HG03520 (cell line): ENCODE measurements around the gene PTPRF.
"Not testable (repeated sequence)": the region's sequence is repeated elsewhere in the genome, so short reads cannot be mapped to it uniquely, and the experiment has no call there.

Experiments
- ATAC-seq: cut with Tn5 transposase; IDR thresholded peaks from one replicate; pipeline ENCODE4 v1.9.1; 2021; ENCODE audit warnings: mild to moderate bottlenecking, moderate library complexity; ENCODE audit not compliant: unreplicated experiment

PTPRF gene

GRCh38 chr1:43536864-43537358 lies 6.2 kb downstream of the PTPRF start:
- no peak for ATAC-seq

GRCh38 chr1:43537423-43538142 lies 6.9 kb downstream of the PTPRF start:
- ATAC-seq, result no peak

- no peak for ATAC-seq
Observed at GRCh38 chr1:43538143-43538487, 7.4 kb downstream of the PTPRF start.

- ATAC-seq, result no peak
Observed at GRCh38 chr1:43538969-43539368, 8.3 kb downstream of the PTPRF start.

- no peak for ATAC-seq
Observed at GRCh38 chr1:43539726-43540434, 9.2 kb downstream of the PTPRF start.

- ATAC-seq, result no peak
Observed at GRCh38 chr1:43540653-43541071, 10.0 kb downstream of the PTPRF start.

GRCh38 chr1:43541141-43541540 lies 10.5 kb downstream of the PTPRF start:
- ATAC-seq, result no peak

GRCh38 chr1:43541721-43542401 lies 11.2 kb downstream of the PTPRF start:
- no peak for ATAC-seq

GRCh38 chr1:43542527-43543458 lies 12.1 kb downstream of the PTPRF start:
- ATAC-seq, result no peak

GRCh38 chr1:43543567-43543966 lies 12.9 kb downstream of the PTPRF start:
- no peak for ATAC-seq

GRCh38 chr1:43545339-43545694 lies 14.6 kb downstream of the PTPRF start:
- no peak for ATAC-seq

- no peak for ATAC-seq
Observed at GRCh38 chr1:43545695-43546387, 15.2 kb downstream of the PTPRF start.

- no peak for ATAC-seq
Observed at GRCh38 chr1:43546388-43547100, 15.9 kb downstream of the PTPRF start.

GRCh38 chr1:43547538-43548072 lies 16.9 kb downstream of the PTPRF start:
- no peak for ATAC-seq

- ATAC-seq, result no peak
Observed at GRCh38 chr1:43548285-43549271, 17.9 kb downstream of the PTPRF start.

- ATAC-seq, result not testable (repeated sequence)
Observed at GRCh38 chr1:43549394-43549793, 18.7 kb downstream of the PTPRF start.

- ATAC-seq, result no peak
Observed at GRCh38 chr1:43549921-43550597, 19.4 kb downstream of the PTPRF start.
